Measurements from ENCODE around the gene PMIS2. TPM values are rescaled to one million over a fixed set of nuclear protein-coding genes. Genes with fewer than 3 reads are reported as not detected.

PMIS2 gene
- polyA plus RNA-seq, 3 donors: not detected

- WGBS (ENCODE audit: insufficient coverage): 82% methylated on average over 5 of the region's 15 CpGs
- H3K27ac ChIP-seq (ENCODE audit: low read depth in 1 of 2, low read length in 2 of 2): no peak within 1 kb of the TSS
- Mint-ChIP-seq H3K27me3 (ENCODE audit: low read depth in 3 of 3) (peaks cover 22 to 36% (median 27%) of the 10 kb centered on the region in 3 donors), H3K4me1 (peaks cover 3% of the 10 kb centered on the region), H3K27ac (no peak within 1 kb of the TSS), H3K36me3 (no peaks in the 10 kb centered on the region), H3K4me3 (peak within 1 kb of the TSS in 1 of 2 donors; percentile 33), H3K9me3 (peaks cover 0 to 8% (median 0%) of the 10 kb centered on the region in 7 donors)
- no peak for TF ChIP-seq CTCF (IDR thresholded peaks at IDR 0.05)
- H3K4me2 ChIP-seq (replicated peaks; ENCODE audit: extremely low read depth, low read length, poor library complexity, severe bottlenecking): no peak within 1 kb of the TSS
- DNase-seq: no peak
- H3K36me3 ChIP-seq (replicated peaks in 1 of 2; ENCODE audit: control insufficient read depth in 1 of 2, insufficient read depth in 2 of 2, low read length in 2 of 2): no peaks in the 10 kb centered on the region
- H4K20me1 ChIP-seq (ENCODE audit: insufficient read depth, low read length): no peaks in the 10 kb centered on the region
- peaks cover 0 to 14% of the 10 kb centered on the region in 2 donors for H3K27me3 ChIP-seq (ENCODE audit: control insufficient read depth in 2 of 2, insufficient read depth in 2 of 2, low read length in 2 of 2)
- no peak within 1 kb of the TSS for H3K9ac ChIP-seq (ENCODE audit: insufficient read depth, low read length, poor library complexity, severe bottlenecking)
- H3K4me1 ChIP-seq (ENCODE audit: control insufficient read depth in 1 of 2, insufficient read depth in 2 of 2, low read length in 2 of 2): peaks cover 3% of the 10 kb centered on the region in 2 donors
- H3K4me3 ChIP-seq (replicated peaks in 1 of 3; ENCODE audit: low read depth in 2 of 3, low read length in 3 of 3): no peak within 1 kb of the TSS
- H3K79me2 ChIP-seq (ENCODE audit: insufficient read depth, low read length): no peaks in the 10 kb centered on the region
- H2AFZ ChIP-seq (ENCODE audit: insufficient read depth, low read depth, low read length, poor library complexity, severe bottlenecking): no peak within 1 kb of the TSS
- H3K9me3 ChIP-seq (replicated peaks in 1 of 2; ENCODE audit: control insufficient read depth in 1 of 2, insufficient read depth in 1 of 2, low read length in 2 of 2): peaks cover 0 to 5% of the 10 kb centered on the region in 2 donors
- intact Hi-C loops (cut with micrococcal nuclease): no loop called here
These were observed 22.7 kb upstream of the PMIS2 start, which contains the start of gene ATP4A for GRCh38 chr19:35563207-35563829. Gene ATP4A, minus strand, starts transcription at chr19:35563658. Its CDS starts 29 bp downstream, at chr19:35563629.

- peaks cover 0 to 2% (median 0%) of the 10 kb centered on the region in 7 donors for H3K9me3 Mint-ChIP-seq
- H3K4me1 ChIP-seq (ENCODE audit: control insufficient read depth in 1 of 2, insufficient read depth in 2 of 2, low read length in 2 of 2): no peaks in the 10 kb centered on the region
- H3K27me3 ChIP-seq (ENCODE audit: control insufficient read depth in 2 of 2, insufficient read depth in 2 of 2, low read length in 2 of 2): no peaks in the 10 kb centered on the region
- H3K79me2 ChIP-seq (ENCODE audit: insufficient read depth, low read length): no peaks in the 10 kb centered on the region
- no peak for DNase-seq
- H3K4me2 ChIP-seq (replicated peaks; ENCODE audit: extremely low read depth, low read length, poor library complexity, severe bottlenecking): no peak overlapping the region
- H3K27ac Mint-ChIP-seq: no peak overlapping the region
- no peak overlapping the region for H2AFZ ChIP-seq (ENCODE audit: insufficient read depth, low read depth, low read length, poor library complexity, severe bottlenecking)
- no peaks in the 10 kb centered on the region for H3K36me3 ChIP-seq (replicated peaks in 1 of 2; ENCODE audit: control insufficient read depth in 1 of 2, insufficient read depth in 2 of 2, low read length in 2 of 2)
- peaks cover 4 to 21% (median 12%) of the 10 kb centered on the region in 3 donors for H3K27me3 Mint-ChIP-seq (ENCODE audit: low read depth in 3 of 3)
- H3K4me1 Mint-ChIP-seq: no peaks in the 10 kb centered on the region
- no peak overlapping the region for H3K4me3 Mint-ChIP-seq
- H3K9ac ChIP-seq (ENCODE audit: insufficient read depth, low read length, poor library complexity, severe bottlenecking): no peak overlapping the region
- intact Hi-C loops (cut with micrococcal nuclease): no loop called here
- H3K36me3 Mint-ChIP-seq: no peaks in the 10 kb centered on the region
- H4K20me1 ChIP-seq (ENCODE audit: insufficient read depth, low read length): no peaks in the 10 kb centered on the region
- H3K9me3 ChIP-seq (replicated peaks in 1 of 2; ENCODE audit: control insufficient read depth in 1 of 2, insufficient read depth in 1 of 2, low read length in 2 of 2): no peaks in the 10 kb centered on the region
- TF ChIP-seq CTCF (IDR thresholded peaks at IDR 0.05): no peak
- no peak overlapping the region for H3K4me3 ChIP-seq (replicated peaks in 1 of 3; ENCODE audit: low read depth in 2 of 3, low read length in 3 of 3)
- H3K27ac ChIP-seq (ENCODE audit: low read depth in 1 of 2, low read length in 2 of 2): no peak overlapping the region
- WGBS (ENCODE audit: insufficient coverage): 93% methylated on average over 9 of the region's 12 CpGs
These were observed 20.7 kb upstream of the PMIS2 start for GRCh38 chr19:35565016-35565856.

Measured in CD14-positive monocyte (primary cell).